HG02759 (cell line): ENCODE measurements around the gene FOXK2.

ENCODE experiments used
- ATAC-seq: cut with Tn5 transposase; IDR thresholded peaks from one replicate; pipeline ENCODE4 v1.9.1; 2021; ENCODE audit warnings: mild to moderate bottlenecking, moderate library complexity; ENCODE audit not compliant: unreplicated experiment

FOXK2 gene

DNA sequence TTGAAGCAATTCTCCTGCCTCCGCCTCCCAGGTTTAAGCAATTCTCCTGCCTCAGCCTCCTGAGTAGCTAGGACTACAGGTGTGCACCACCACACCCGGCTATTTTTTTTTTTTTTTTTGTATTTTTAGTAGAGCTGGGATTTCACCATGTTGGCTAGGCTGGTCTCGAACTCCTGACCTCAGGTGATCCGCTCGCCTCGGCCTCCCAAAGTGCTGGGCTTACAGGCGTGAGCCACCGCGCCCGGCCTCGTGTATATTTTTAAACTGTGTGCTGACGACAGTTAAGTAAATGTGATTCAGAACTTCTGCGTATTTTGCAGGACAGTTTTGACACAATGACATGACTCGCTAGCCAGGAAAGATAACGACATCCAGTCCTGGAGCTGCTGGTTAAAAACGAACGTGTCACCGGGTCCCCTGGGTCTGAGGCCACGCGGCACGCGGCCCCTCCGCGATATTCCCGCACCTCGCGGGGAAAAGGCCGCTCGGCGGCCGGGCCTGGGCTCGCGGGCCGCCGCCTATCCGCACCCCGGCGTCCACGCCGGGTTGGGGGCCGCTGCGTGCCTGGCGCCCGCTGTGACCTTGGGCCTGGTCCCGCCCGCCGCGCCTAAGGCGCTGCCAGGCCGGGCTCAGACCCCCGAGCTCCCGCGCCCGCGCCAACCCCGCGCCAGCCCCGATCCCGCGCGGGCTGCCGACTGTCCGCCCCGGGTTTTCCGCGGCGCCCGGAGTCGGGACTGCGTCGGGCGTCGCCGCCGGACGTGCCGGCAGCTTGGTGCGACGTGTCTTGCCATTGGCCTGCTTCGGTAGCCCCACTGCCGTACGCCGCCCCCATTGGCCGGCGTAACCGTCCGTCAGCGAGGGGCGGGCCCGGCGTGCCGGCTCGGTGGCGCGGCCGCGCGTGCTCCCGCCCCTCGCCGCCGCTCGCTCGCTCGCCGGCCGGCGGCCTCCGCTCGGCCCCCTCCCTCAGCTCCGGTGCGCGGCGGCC is at the start of gene FOXK2:
TSS of gene FOXK2 (plus strand) at position 907 of the 985 bp plus-strand sequence. CDS start 157 bp downstream, outside the sequence.
- ATAC-seq, result peak; percentile 92

DNA sequence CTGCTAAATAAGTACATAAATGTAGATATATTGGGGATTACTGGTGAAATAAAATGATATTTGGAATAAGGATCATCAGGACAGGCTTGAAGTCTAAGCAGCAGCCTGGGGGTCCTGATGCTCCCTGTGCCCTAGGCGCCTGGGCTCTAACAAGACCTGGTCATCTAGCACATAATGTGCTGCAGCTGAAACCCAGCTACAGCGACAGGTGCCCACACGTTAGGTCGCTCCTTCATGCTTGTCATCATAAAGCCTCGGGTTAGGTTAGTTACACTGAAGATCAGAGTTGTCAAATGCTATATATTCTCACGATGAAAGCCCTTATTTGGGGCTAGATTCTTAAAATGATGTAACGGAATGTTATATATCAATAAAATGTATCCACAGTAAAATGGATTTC is 49.5 kb upstream of the FOXK2 start:
- no peak for ATAC-seq

DNA sequence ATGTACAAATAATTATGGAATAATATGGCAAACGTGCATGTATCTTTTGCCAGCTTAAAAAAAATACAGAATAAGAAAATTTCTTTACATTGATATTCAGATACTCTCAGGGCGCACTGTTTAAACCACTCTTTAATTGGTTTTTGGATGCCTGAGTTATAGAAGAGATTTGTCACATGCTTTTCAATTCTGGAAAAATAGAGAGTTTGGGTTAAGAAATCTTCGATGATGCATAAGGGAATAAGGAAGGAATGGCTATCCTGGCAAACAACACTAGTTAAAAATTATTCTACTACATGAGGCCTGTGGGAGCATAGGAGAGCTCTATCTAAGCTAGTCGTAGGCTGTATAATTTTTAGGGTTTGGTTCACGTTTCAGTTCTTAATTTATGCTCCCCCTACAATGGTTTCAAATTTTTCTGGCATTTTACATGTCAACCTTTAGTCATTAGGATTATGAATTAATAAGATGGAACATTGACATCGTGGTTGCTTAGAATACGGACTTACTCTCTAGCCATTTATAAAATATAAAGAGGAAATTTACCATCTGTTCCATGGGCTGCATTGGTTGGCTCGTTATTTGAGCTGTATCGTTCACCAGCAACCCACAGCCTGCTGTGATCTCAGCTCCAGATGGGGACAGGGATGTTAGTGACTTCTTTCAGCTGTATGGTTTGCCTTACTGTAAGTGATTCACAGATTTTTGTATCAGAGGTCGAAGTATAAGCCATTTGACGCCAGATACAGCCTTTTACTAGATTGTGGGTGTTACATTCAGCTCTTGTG is 45.1 kb upstream of the FOXK2 start:
- no peak for ATAC-seq

DNA sequence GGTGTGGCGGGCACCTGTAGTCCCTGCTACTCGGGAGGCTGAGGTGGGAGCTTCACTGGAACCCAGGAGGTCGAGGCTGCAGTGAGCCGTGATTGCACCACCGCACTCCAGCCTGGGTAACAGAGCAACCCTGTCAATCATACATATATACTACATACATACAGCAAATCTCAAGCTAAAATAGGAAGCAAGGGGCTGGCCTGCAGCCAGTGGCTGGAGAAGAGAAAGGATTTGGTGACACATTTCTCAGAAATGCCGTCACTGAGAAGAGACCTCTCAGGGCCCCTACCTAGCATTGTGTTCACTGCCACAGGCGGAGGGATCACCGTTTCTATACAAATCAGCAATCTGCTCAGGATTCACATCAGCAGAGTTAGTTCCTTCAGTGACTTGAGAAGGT is 44.1 kb upstream of the FOXK2 start:
- ATAC-seq, result no peak

DNA sequence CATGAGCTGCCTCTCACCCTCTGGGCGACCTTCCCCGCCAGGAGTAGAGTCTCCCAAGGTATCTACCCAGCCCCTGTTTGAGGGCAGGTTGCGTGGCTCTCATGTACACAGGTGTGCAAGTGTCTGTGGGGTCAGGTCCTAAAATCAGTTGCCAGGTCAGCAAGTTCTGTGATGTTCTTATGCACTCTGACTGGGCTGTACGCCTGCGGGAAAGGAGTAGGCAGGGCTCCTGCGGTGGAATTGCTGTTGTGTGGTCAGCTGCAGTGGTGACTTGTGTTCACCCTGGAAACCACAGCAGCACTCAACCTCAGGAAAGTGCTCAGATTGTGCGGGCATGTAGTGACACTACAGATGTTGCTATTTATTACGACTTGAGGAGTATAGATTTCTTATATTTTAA is 41.6 kb upstream of the FOXK2 start:
- ATAC-seq, result no peak

DNA sequence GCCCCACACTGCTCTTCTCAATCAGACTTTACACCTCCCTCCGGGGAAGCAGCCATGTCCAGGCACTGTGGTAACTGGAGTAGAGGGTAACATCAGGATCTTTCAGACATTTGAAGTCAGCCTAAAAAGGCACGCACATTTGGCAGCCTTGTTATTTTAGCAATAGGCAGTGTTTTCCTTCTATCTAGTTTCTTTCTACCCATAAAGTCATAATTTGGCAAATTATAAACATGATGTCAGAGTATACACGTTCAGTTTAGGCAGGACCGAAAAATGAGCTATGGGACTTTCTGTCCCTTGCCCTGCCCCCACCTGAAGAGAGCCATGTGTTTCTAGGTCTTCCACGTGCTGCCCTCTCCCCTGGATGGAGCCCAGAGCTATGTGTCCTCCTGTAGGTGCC is 39.9 kb upstream of the FOXK2 start:
- no peak for ATAC-seq

DNA sequence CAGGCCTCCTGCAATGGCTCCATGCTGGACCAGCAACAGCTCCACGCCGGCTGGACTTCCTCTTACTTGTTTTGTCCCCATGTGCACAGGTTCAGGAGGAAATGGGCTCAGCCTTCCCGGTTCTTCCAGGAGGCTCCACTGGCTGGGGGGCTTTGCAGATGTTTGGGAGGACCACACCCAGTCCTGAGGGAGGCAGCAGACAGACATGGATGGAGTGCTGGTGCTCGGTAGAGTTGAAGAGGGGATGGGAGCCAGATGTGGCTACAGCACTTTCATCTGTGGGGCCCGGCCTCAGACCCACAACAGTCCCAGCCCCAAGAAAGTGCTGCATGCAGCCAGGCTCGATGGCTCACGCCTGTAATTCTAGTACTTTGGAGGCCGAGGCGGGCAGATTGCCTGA is 39.2 kb upstream of the FOXK2 start:
- no peak for ATAC-seq

DNA sequence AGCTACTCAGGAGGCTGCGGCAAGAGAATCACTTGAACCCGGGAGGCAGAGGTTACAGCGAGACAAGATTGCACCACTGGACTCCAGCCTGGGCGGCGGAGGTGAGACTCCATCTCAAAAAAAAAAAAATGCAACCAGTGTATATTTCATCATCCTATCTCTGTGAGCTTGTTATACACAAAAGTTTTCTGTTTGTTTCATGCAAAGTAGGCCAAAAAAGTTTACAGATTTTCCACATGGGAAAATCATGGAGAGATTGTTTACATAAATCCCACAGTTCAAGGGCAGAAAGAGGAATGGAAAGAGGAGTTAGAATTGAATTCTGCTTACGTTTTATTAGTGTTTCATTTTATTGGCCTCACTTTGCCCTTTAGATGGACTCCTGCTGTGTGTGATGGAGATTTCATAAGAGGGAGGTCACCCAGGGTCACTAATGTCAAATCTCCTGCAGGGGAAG is 36.3 kb upstream of the FOXK2 start:
- no peak for ATAC-seq

DNA sequence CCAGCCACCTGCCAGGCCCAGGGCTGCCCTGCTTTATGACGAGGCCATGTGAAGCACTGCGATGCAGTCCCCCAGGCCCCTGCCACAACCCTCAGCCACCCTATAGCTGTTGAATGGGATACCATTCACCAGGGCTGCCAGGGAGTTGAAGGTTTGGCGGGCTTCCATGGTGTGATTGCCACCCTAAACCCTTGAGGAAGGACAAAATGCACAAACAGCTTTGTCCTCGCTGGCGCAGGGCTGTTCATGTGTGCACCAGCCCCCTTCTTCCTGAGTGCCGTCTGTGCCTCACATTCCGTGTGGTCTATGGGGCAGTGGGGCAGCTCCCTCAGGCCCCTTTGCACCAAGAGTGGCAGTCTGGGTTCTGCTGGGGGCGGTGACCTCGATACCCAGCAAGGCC is 35.7 kb upstream of the FOXK2 start:
- ATAC-seq, result no peak

DNA sequence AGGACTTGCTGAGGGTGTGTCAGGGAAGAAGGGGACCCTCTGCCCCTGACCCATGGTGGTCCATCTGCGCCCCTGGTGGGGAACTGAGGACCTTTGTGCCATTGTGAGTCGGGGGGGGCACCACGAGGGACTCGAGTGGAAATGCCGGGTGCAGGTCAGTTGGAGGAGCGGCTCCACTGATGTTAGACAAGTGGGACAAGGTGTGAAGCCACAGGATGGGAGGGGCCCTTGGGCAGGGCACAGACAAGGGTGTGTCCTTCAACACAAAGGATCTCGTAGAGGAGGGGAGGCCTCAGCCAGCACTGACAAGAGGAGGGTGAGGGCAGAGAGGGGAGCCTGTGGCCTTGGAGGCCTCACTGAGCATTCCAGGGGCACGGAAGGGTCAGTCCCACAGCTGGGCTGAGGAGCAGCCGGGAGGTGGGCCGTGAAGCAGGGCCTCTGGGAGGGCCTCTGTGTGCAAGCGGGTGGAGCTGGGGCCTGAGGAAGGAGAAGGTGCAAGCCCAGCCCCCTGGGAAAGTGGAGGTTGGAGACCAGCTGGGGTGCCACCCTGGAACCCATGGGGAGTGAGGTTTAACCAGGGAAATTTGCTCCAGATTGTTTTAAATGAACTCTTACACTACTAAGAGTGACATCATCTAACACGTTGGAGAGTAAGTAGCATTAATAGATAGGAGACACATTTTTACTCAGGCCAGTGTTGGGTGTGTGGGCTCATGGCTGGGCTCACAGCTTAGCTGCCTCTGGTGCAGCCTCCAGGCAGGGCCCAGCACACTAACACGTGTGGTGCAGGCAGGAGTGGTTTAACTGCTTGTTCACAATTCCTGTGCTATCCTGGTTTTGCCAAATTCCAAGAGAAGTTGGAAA is 33.1 kb upstream of the FOXK2 start:
- no peak for ATAC-seq

DNA sequence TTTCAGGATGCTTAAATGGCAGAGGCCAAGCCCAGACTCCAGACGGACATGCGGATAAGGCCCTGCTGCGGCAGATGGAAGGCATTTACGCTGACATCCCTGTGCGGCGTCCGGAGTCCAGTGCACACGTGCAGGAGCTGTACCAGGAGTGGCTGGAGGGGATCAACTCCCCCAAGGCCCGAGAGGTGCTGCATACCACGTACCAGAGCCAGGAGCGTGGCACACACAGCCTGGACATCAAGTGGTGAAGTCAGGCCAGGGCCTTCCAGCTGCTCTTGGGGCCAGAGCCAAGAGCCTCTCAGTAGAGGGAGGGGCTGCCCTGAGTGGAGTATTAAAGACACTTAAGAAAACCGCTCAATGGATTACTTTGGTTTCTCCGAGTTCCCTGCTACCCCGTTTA is 31.6 kb upstream of the FOXK2 start:
- ATAC-seq, result no peak

DNA sequence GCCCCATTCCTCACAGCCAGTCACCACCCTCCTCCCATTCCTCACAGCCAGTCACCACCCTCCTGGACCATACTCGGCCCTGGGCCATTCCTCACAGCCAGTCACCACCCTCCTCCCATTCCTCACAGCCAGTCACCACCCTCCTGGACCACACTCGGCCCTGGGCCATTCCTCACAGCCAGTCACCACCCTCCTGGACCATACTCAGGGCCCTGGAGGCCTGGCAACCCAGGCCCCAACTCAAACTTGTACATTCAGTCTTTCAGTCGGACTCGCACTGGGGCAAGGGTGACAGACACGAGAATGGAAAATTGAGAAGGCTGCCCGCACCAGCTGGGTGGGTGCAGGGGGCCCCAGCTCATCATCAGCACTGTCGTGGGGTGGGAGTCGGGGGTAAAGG is 30.4 kb upstream of the FOXK2 start:
- ATAC-seq, result no peak

DNA sequence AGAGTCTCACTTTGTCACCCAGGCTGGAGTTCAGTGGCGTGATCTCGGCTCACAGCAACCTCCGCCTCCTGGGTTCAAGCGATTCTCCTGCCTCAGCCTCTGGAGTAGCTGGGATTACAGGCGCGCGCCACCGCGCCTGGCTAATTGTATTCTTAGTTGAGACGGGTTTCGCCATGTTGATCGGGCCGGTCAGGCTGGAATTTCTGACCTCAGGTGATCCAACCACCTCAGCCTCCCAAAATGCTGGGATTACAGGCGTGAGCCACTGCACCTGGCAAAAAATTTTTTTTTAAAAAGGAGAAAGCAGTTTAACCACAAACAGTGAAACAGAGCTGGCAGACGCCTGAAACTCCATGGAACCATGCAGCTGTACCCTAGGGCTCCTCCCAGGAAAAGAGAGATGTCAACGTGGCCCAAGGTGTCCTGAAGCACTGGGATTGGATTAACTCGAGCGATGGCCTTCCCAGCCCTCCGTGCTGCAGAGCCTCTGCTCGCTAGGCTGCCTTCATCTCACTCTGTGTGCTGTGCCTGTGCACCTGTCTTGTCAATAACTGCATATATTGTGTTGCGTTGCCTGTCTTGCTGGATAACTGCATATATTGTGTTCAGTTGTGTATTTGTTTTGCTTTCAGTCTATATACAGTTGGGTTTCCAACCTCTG is 29.6 kb upstream of the FOXK2 start:
- ATAC-seq, result no peak

DNA sequence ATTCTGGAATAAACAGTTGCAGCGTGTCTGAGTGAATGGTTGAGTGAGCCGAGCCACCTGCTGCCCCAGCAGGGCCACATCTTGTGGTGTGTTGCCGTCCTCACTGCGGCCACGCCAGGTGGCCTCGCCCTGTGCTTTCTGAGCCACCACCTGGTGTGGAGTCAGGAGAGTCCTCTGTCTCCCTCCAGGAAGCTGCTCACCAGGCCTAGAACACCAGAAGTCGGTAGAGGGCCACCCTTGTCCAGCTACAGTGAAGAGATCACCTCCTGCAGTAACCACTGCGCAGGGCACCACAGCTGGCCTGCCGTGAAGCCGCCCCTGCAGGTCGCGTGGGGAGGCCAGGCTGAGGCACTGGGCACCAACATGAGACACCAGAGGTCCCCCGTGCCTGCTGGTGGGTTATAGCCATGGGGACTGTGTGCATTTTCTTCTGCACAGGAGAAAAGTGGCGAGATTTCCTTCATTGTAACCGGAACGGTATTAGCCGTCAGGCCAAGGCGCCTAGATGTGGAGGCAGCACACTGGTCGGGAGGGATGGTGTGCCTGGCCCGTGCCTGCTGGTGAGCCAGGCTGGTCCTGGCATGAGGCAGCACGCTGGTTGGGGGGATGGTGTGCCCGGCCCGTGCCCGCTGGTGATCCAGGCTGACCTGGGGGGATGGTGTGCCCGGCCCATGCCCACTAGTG is 28.9 kb upstream of the FOXK2 start:
- no peak for ATAC-seq

DNA sequence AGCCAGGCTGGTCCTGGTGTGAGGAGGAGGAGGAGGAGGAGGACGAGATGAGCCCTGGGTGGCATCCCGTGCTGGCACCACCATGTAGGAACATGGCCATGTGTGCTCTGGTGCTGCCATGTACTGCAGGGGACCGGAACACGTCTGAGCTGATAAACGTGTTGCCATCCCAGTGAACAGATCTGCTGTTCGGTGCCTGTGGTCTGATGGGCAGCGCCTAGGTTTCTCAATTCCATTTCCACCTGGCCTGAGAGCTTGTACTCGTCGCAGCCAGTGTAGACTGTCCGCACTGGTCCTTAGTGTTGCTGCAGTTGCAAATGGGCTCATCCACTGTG is 28.4 kb upstream of the FOXK2 start:
- no peak for ATAC-seq

DNA sequence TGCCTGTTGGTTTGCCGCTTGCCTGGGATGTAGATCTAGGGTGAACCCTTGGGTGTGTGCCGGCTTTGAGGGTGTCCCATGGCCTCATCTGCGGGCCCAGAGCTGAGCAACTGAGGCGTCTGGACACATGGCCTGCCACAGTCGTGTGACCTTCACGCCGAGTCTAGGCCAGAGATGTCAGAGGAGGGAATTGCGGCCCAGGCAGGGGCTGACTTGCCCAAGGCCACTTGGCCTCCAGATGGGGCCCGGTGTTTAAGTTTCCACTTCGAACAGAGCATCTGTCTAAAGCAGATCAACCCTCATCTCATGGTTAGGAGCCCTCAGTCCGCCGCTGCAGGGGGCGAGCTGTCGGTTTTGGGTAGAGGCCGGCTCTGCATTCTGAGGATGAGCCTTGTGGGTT is 28.0 kb upstream of the FOXK2 start:
- ATAC-seq, result no peak

DNA sequence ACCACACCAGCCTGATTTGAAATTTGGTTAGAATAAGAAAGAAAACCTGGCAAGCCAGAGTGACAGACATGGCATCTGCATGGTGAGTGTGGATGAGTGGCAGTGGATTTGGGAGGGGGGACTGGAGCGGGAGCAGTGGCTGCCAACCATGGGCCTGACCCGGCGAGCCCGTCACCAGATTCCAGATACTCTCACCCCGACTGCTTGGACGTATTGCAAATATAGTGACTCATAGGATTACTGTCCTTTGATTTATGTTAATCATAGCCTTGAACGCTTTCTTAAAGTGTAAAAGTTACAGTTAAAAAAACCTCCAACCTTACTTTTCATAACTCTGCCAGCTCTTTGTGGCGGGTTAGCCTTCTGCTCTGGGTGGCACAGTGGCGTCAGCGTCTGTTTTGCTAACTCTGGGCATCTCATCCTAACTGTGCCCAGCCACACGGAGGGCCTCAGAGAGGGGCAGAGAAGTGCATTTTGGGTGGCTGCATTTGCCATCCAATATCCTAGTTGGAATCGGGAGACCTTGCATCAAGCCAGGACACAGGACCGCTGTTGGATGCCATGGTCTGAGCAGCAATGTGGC is 26.8 kb upstream of the FOXK2 start:
- no peak for ATAC-seq

DNA sequence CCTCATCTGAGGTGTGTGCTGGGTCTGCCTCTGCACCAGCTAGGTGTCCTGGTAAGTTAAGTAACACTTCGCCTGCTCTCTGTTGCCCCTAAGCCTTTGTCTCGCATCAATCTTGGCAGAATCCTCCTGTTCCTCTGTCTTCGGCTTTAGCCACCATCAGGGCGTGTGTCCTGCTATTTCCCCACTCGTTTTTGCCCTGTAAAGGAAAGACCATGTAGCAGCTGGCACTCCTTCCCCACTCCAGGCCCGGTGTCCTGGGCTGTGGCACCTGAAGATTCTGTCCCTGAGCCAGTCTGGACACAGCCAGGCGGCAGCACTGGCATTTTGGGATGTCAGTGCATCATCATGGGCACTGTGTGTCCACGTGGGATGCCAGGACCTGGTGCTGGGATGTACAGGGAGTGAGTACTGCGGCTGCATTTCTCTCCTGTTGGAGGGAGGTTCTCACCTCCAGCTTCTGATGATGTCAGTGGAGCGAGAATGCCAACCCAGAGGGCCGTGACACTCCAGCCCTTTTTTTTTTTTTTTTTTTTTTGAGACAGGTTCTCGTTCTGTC is 26.2 kb upstream of the FOXK2 start:
- ATAC-seq, result no peak
